GM13976 (cell line): ENCODE data around the gene MYH6.

ENCODE experiments used
- DNase-seq: peaks from one replicate; pipeline ENCODE4 v3.0.0; 2012; ENCODE audit warnings: low spot score
- in situ Hi-C: fragments of 300-500 bp; cut with MboI; formaldehyde crosslinking; loops from one replicate; pipeline ENCODE4 v1.12.0; 2022; ENCODE audit warnings: low sequenced_read_pairs, mixed read lengths, inconsistent platforms; ENCODE audit not compliant: unreplicated experiment
- TF ChIP-seq, protein P1 (sequence below): IDR thresholded peaks from 2 replicates; pipeline ENCODE4 v1.5.1; 2012; ENCODE audit warnings: borderline replicate concordance, mild to moderate bottlenecking; ENCODE audit not compliant: insufficient read depth; ENCODE audit errors: extremely low read depth, missing control alignments, control extremely low read depth

Gene MYH6

DNA sequence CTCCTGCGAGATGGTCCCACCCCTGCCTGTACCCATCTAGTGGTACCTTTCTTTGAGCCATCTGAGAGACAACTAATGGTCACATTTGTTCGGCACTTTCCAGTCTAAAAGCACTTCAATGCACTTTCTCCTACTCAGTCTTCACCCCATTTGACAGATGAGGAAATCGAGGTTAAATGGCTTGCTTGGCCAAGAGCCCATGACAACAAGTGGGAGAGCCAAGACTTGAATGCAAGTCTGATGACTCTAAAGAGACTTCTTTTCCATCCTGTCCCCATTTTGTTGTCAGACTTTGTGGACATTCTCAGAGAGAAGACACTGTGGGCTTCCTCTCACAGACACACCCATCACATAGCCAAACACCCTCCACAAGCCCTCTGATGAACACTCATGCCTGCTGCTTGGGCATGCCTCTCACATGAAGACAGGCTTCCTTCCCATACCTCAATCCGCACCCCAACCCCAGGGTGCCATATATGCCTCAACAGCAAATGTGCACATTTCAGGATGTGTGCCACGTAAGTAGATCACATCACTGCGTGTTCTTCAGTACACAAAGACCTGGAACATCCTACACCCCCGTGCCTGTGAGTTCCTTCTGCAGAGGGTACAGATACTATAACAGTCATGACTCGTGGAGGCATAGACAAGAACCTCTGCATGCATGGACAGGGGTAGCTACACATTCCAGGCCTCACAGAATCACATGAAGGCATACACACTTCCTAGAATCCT, 26.6 kb upstream of the MYH6 start:
- no peak for DNase-seq
- in situ Hi-C loops, result no loop called here
- TF ChIP-seq, protein P1, sequence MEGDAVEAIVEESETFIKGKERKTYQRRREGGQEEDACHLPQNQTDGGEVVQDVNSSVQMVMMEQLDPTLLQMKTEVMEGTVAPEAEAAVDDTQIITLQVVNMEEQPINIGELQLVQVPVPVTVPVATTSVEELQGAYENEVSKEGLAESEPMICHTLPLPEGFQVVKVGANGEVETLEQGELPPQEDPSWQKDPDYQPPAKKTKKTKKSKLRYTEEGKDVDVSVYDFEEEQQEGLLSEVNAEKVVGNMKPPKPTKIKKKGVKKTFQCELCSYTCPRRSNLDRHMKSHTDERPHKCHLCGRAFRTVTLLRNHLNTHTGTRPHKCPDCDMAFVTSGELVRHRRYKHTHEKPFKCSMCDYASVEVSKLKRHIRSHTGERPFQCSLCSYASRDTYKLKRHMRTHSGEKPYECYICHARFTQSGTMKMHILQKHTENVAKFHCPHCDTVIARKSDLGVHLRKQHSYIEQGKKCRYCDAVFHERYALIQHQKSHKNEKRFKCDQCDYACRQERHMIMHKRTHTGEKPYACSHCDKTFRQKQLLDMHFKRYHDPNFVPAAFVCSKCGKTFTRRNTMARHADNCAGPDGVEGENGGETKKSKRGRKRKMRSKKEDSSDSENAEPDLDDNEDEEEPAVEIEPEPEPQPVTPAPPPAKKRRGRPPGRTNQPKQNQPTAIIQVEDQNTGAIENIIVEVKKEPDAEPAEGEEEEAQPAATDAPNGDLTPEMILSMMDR, result no peak

GRCh38 chr14:23433457-23433856, 25.4 kb upstream of the MYH6 start:
- in situ Hi-C loops, result no loop called here
- no peak for DNase-seq
- TF ChIP-seq, protein P1, result no peak

DNA sequence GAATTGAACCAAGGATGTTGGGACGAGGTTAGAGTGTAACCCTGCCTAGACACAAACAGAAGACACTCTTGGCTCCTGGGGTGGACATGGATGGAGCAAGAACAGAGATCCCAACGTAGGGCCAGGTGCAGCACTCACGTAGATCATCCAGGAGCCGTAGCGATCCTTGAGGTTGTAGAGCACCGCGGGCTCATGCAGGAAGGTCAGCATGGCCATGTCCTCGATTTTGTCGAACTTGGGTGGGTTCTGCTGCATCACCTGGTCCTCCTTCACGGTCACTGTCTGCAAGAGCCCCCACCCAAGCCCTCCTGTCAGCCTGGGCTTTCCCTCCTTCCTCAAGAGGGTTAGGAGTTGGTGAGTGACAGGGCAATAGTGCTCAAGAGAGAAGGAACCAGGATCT, 24.9 kb upstream of the MYH6 start:
- no peak for DNase-seq
- in situ Hi-C loops, result no loop called here
- TF ChIP-seq, protein P1, result no peak

DNA sequence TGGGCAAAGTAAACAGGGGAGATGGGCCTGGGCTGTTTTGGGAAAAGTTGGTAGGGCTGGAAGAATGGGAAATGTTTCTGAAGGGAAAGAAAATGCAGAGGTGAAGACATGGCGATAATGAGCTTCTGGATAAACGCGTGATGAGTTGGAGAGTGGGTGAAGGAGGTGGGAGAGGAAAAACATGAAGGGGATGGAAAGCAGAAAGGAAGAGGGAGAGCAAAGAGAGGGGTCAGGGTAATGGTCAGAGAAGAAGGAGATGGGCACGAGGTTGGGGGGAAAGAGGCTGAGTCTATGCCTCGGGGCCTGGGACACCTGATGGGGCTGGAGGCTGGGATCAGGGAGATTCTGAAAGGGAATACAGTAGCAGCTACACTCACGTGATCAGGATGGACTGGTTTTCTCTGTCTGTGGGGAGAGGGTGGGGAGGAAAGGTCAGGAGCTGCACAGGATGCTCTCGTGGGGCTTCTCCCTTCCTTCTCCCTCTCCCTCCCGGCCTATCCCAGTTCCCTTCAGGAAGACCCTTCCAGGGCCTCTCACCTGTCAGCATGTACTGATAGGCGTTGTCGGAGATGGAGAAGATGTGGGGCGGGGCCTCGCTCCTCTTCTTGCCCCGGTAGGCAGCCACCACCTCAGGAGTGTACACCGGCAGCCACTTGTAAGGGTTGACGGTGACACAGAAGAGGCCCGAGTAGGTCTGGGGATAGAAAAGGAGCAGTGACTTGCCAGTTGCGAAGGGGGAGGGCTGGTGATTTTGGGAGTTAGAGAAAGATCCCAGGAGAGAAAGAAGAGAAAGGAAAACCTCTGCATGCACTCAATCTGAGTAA, 24.2 kb upstream of the MYH6 start:
- in situ Hi-C loops, result no loop called here
- TF ChIP-seq, protein P1, result no peak
- DNase-seq, result no peak

- TF ChIP-seq, protein P1, result no peak
- in situ Hi-C loops, result no loop called here
- DNase-seq, result no peak
Observed at GRCh38 chr14:23431486-23431885, 23.4 kb upstream of the MYH6 start.

- DNase-seq, result no peak
- TF ChIP-seq, protein P1, result no peak
Observed at GRCh38 chr14:23430723-23431085, 22.6 kb upstream of the MYH6 start.

More at GRCh38 chr14:23430723-23431085, 22.6 kb upstream of the MYH6 start:
- in situ Hi-C loops, result no loop called here
